ENCODE results near the gene OLAH. TPM values are rescaled to one million over a fixed set of nuclear protein-coding genes. Genes with fewer than 3 reads are reported as not detected.

The OLAH gene
- not detected in 2 replicates for total RNA-seq (2014; rRNA removed; shearing (Covaris generic))

GRCh38 chr10:15043674-15044073 lies at the start of gene OLAH:
Gene OLAH (plus strand): TSS chr10:15043943. CDS start chr10:15047289, 3,346 bp downstream.

GRCh38 chr10:15088428-15089261 lies 44.9 kb downstream of the OLAH start, which contains the start of gene ACBD7:
Gene ACBD7 (minus strand): TSS chr10:15088776. CDS start chr10:15088728, 48 bp downstream.

GRCh38 chr10:15097011-15097812 lies 53.5 kb downstream of the OLAH start, which contains the start of gene RPP38:
Gene RPP38 (plus strand): TSS chr10:15097355. CDS start chr10:15103315, 5,960 bp downstream.

Other genes with a start within 250 kb of the OLAH start
- 1.2 and 4.4 TPM in 2 replicates for gene CDNF, start 205.9 kb upstream of the OLAH start, total RNA-seq (2014; rRNA removed; shearing (Covaris generic))
- gene HSPA14, start 205.6 kb upstream of the OLAH start, total RNA-seq (2014; rRNA removed; shearing (Covaris generic)): 18.5 and 22.3 TPM in 2 replicates
- gene MSANTD7, start 205.6 kb upstream of the OLAH start, total RNA-seq (2014; rRNA removed; shearing (Covaris generic)): 14.3 and 14.4 TPM in 2 replicates
- gene SUV39H2, start 165.1 kb upstream of the OLAH start, total RNA-seq (2014; rRNA removed; shearing (Covaris generic)): 15.4 and 16.6 TPM in 2 replicates
- gene DCLRE1C, start 89.8 kb upstream of the OLAH start, total RNA-seq (2014; rRNA removed; shearing (Covaris generic)): 7.1 and 7.8 TPM in 2 replicates
- 0.66 and 0.72 TPM in 2 replicates for gene MEIG1, start 84.6 kb upstream of the OLAH start, total RNA-seq (2014; rRNA removed; shearing (Covaris generic))
- 4.9 and 5.7 TPM in 2 replicates for gene ACBD7, start 44.8 kb downstream of the OLAH start, total RNA-seq (2014; rRNA removed; shearing (Covaris generic))
- 13.9 and 14.0 TPM in 2 replicates for gene RPP38, start 53.4 kb downstream of the OLAH start, total RNA-seq (2014; rRNA removed; shearing (Covaris generic))
- gene NMT2, start 124.8 kb downstream of the OLAH start, total RNA-seq (2014; rRNA removed; shearing (Covaris generic)): 13.4 and 18.6 TPM in 2 replicates

Data from A375 (cell line).